Measurements from ENCODE around the gene GH2.
A peak's percentile ranks its signal among the peaks of the same experiment; 100 is the strongest.
"Not testable (repeated sequence)": the region's sequence is repeated elsewhere in the genome, so short reads cannot be mapped to it uniquely, and the experiment has no call there.

GH2 gene

GRCh38 chr17:63927464-63928171 is 45.9 kb upstream of the GH2 start:
- TF ChIP-seq PKNOX1 (IDR thresholded peaks at IDR 0.05) (no peak), SP1 (IDR thresholded peaks at IDR 0.05) (no peak)
- POLR2A ChIA-PET = no interaction called here
- CTCF ChIA-PET = interaction anchor here (2.9 kb wide), 1 partner anchor 8 kb away, joined by 17 read pairs; the partner anchor contains the start of gene GH1
- no peak for DNase-seq (ENCODE audit: extremely low spot score)

- no peak for TF ChIP-seq PKNOX1 (IDR thresholded peaks at IDR 0.05)
- TF ChIP-seq SP1 (IDR thresholded peaks at IDR 0.05) = no peak
- CTCF ChIA-PET = no interaction called here
- POLR2A ChIA-PET = no interaction called here
- no peak for DNase-seq (ENCODE audit: extremely low spot score)
These were observed 44.4 kb upstream of the GH2 start for GRCh38 chr17:63926164-63926563.

- no peak for TF ChIP-seq TARDBP (IDR thresholded peaks at IDR 0.05)
- no peak for TF ChIP-seq SUZ12 (IDR thresholded peaks at IDR 0.05)
- TF ChIP-seq ELF4 (IDR thresholded peaks at IDR 0.05) = no peak
- no peak for TF ChIP-seq NFRKB (IDR thresholded peaks at IDR 0.05)
- no peak for TF ChIP-seq ZNF384 (IDR thresholded peaks at IDR 0.05)
- no peak for TF ChIP-seq HDGF (IDR thresholded peaks at IDR 0.05; ENCODE audit: borderline replicate concordance)
- no peak for TF ChIP-seq FOXM1 (IDR thresholded peaks at IDR 0.05; ENCODE audit: borderline replicate concordance)
- no peak for TF ChIP-seq LEF1 (IDR thresholded peaks at IDR 0.05; ENCODE audit: borderline replicate concordance)
- TF ChIP-seq FOXA1 (IDR thresholded peaks at IDR 0.05) = no peak
- no peak for TF ChIP-seq ARNT (IDR thresholded peaks at IDR 0.05)
- ChIA-PET CTCF (no interaction called here), POLR2A (no interaction called here)
- no peak for DNase-seq (ENCODE audit: extremely low spot score)
These were observed 43.9 kb upstream of the GH2 start for GRCh38 chr17:63925615-63926014.

- CTCF ChIA-PET = interaction anchor here (0.6 kb wide), 2 partner anchors 25 to 30 kb away, joined by 3 read pairs; no protein-coding TSS in a partner anchor
These were observed 40.7 kb upstream of the GH2 start for GRCh38 chr17:63922402-63922801.

GRCh38 chr17:63920779-63921178 is 39.0 kb upstream of the GH2 start:
- DNase-seq (ENCODE audit: extremely low spot score); POLR2A ChIA-PET: not testable (repeated sequence)
- CTCF ChIA-PET = interaction anchor here (1.0 to 3.5 kb wide), 3 partner anchors 26 to 105 kb away, joined by 3 to 27 read pairs (median 14); no protein-coding TSS in a partner anchor

More at GRCh38 chr17:63922402-63922801, 40.7 kb upstream of the GH2 start:
- POLR2A ChIA-PET; DNase-seq (ENCODE audit: extremely low spot score): not testable (repeated sequence)

- not testable (repeated sequence) for DNase-seq (ENCODE audit: extremely low spot score)
- ChIA-PET POLR2A (interaction anchor here (1.2 kb wide), 1 partner anchor 106 kb away, joined by 5 read pairs; no protein-coding TSS in a partner anchor), CTCF (interaction anchor here (0.6 to 3.5 kb wide), 19 partner anchors 9 to 214 kb away, joined by 3 to 27 read pairs (median 7); partner anchors contain the start of gene CSHL1)
These were observed 38.3 kb upstream of the GH2 start for GRCh38 chr17:63920050-63920449.

GRCh38 chr17:63919311-63919723 is 37.6 kb upstream of the GH2 start:
- ChIA-PET CTCF (interaction anchor here (0.6 to 3.5 kb wide), 21 partner anchors 9 to 214 kb away, joined by 3 to 27 read pairs (median 5); partner anchors contain the start of gene CSHL1), POLR2A (interaction anchor here (1.2 kb wide), 1 partner anchor 107 kb away, joined by 5 read pairs; no protein-coding TSS in a partner anchor)
- DNase-seq (ENCODE audit: extremely low spot score) = peak; percentile 80
- TF ChIP-seq PKNOX1 (IDR thresholded peaks at IDR 0.05) = no peak
- no peak for TF ChIP-seq CTBP1 (IDR thresholded peaks at IDR 0.05; ENCODE audit: borderline replicate concordance)
- TF ChIP-seq FOXK2 (IDR thresholded peaks at IDR 0.05) = no peak

- DNase-seq (ENCODE audit: extremely low spot score) = not testable (repeated sequence)
- POLR2A ChIA-PET = interaction anchor here (1.2 kb wide), 1 partner anchor 107 kb away, joined by 5 read pairs; no protein-coding TSS in a partner anchor
- CTCF ChIA-PET = interaction anchor here (0.6 to 3.5 kb wide), 18 partner anchors 8 to 215 kb away, joined by 3 to 27 read pairs (median 8); partner anchors contain the start of gene CSHL1
These were observed 37.1 kb upstream of the GH2 start, which contains the start of gene GH1 for GRCh38 chr17:63918789-63919305. Gene GH1 (minus strand): TSS chr17:63918839. CDS start chr17:63918776, 63 bp downstream.
